Esophagus squamous epithelium (tissue), 5 donors: Measurements from ENCODE around the gene KRTAP10-10. TPM values are rescaled to one million over a fixed set of nuclear protein-coding genes. Genes with fewer than 3 reads are reported as not detected.

Source experiments
- DNase-seq: peaks from one replicate; lab custom pipeline; 2025; lab: John Stamatoyannopoulos, UW
- H3K27ac ChIP-seq, 4 donors: fragments of 200-600 bp; sonication (generic); one replicate each; pipeline ENCODE4 v1.5.1; 2016 to 2019; ENCODE audit warnings: mild to moderate bottlenecking in 1 of 4
- H3K27me3 ChIP-seq, 4 donors: fragments of 200-600 bp; sonication (generic); 1 replicate in 3 of 4; 2 replicates in 1 of 4; pipeline versions ENCODE4 v1.5.1 to v1.6.0; 2017 to 2021; ENCODE audit warnings: antibody characterized with exemption in 1 of 4
- H3K36me3 ChIP-seq, 3 donors: fragments of 200-600 bp; sonication (generic); one replicate each; pipeline ENCODE4 v1.5.1; 2016 to 2019
- H3K4me1 ChIP-seq, 3 donors: fragments of 200-600 bp; sonication (generic); one replicate each; pipeline ENCODE4 v1.5.1; 2017 to 2019
- H3K4me3 ChIP-seq, 4 donors: fragments of 200-600 bp; sonication (generic); 1 replicate in 3 of 4; 2 replicates in 1 of 4; pipeline ENCODE4 v1.5.1; 2016 to 2019; ENCODE audit warnings: mild to moderate bottlenecking in 2 of 4, moderate library complexity in 1 of 4
- H3K9me3 ChIP-seq, 3 donors: fragments of 200-600 bp; sonication (generic); one replicate each; pipeline ENCODE4 v1.5.1; 2016 to 2019
- POLR2A ChIP-seq, 4 donors: fragments of 450-650 bp; IDR thresholded peaks; one replicate each; pipeline ENCODE4 v1.6.1; 2017; ENCODE audit warnings: antibody characterized with exemption in 4 of 4, mild to moderate bottlenecking in 4 of 4, moderate library complexity in 3 of 4
- WGBS, 2 donors: methylation state at CpG; one replicate each; pipeline ENCODE4 v1.1.5; 2018; 5-methylcytosine and 5-hydroxymethylcytosine counted together
- intact Hi-C: fragments of 100-400 bp; cut with DNase I; formaldehyde crosslinking; loops from one replicate; pipeline ENCODE4 v1.15.0; 2022
- total RNA-seq, 4 donors: library from RNA; depleted of rRNA; stranded (reverse); fragments of >200 nt; gene quantifications; one replicate each; pipeline ENCODE4 v1.1.0, GENCODE V29; 2016
- TF ChIP-seq, protein P1 (sequence below), 6 experiments: fragments of 450-650 bp in 4 of 6; fragments of 200-600 bp in 2 of 6; sonication (generic) in 2 of 6; IDR thresholded peaks; one replicate each; pipeline ENCODE4 v1.5.1; 2016 to 2019; ENCODE audit warnings: antibody characterized with exemption in 6 of 6, mild to moderate bottlenecking in 4 of 6, moderate library complexity in 4 of 6
- donor health status: DM: yes; HTN: yes; CAD: no.

Gene KRTAP10-10
- total RNA-seq, 4 donors from 2014 or later: not detected

DNA sequence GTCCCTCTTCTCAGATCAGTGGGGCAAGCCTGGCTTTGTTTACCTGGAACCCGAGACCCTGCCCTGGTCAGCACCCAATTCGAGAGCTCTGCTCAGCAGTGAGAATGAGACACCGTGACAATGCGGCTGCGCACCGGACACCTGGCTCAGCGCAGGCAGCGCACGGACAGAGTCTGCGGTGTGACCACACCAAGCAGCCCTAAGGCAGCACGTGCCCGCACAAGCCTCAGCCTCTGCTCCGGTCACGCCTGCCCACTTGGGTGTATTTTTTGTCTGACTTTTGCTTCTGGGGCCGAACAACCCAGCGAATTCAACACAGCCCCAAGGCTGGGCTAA, 20.6 kb upstream of the KRTAP10-10 start:
- Histone ChIP-seq H3K4me3 (no peak overlapping the region), H3K27ac (no peak overlapping the region), H3K4me1 (no peaks in the 10 kb centered on the region), H3K27me3 (peaks cover 0 to 64% (median 0%) of the 10 kb centered on the region in 4 donors), H3K9me3 (peaks cover 0 to 10% (median 0%) of the 10 kb centered on the region in 3 donors), H3K36me3 (no peaks in the 10 kb centered on the region)
- 35 to 43% methylated on average over 4 to 15 of the region's 16 CpGs for WGBS, 2 donors
- intact Hi-C loops: no loop called here
- no peak for TF ChIP-seq POLR2A (IDR thresholded peaks at IDR 0.05)
- TF ChIP-seq, protein P1, sequence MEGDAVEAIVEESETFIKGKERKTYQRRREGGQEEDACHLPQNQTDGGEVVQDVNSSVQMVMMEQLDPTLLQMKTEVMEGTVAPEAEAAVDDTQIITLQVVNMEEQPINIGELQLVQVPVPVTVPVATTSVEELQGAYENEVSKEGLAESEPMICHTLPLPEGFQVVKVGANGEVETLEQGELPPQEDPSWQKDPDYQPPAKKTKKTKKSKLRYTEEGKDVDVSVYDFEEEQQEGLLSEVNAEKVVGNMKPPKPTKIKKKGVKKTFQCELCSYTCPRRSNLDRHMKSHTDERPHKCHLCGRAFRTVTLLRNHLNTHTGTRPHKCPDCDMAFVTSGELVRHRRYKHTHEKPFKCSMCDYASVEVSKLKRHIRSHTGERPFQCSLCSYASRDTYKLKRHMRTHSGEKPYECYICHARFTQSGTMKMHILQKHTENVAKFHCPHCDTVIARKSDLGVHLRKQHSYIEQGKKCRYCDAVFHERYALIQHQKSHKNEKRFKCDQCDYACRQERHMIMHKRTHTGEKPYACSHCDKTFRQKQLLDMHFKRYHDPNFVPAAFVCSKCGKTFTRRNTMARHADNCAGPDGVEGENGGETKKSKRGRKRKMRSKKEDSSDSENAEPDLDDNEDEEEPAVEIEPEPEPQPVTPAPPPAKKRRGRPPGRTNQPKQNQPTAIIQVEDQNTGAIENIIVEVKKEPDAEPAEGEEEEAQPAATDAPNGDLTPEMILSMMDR (IDR thresholded peaks at IDR 0.05): no peak
- no peak for DNase-seq

DNA sequence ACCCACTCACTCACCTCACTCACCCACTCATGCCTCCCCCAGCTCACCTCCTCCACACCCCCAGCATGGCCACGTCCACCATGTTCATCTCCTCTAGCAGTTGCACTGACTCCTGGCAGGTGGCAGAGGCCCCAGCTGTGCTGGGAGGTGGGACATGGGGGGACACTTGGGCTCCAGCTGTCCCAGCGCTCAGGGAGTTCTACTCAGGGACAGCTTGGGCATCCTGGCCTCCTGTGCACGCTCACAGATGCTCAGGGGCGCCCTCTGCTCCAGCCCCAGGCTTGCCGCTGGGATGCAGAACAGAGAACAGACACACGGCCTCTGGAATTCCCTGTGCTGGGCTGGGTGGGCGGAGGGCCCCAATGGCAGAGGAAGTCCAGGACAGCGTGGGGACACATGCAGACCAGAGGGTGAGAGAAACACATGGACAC, 20.1 kb upstream of the KRTAP10-10 start:
- TF ChIP-seq, protein P1 (IDR thresholded peaks at IDR 0.05): no peak
- TF ChIP-seq POLR2A (IDR thresholded peaks at IDR 0.05): no peak
- Histone ChIP-seq H3K27me3 (peaks cover 0 to 58% (median 0%) of the 10 kb centered on the region in 4 donors), H3K27ac (no peak overlapping the region), H3K9me3 (peaks cover 0 to 11% (median 0%) of the 10 kb centered on the region in 3 donors), H3K4me1 (no peaks in the 10 kb centered on the region), H3K36me3 (no peaks in the 10 kb centered on the region), H3K4me3 (no peak overlapping the region)
- intact Hi-C loops: no loop called here
- DNase-seq: no peak
- 46 to 80% methylated on average over 1 to 4 of the region's 8 CpGs for WGBS, 2 donors

DNA sequence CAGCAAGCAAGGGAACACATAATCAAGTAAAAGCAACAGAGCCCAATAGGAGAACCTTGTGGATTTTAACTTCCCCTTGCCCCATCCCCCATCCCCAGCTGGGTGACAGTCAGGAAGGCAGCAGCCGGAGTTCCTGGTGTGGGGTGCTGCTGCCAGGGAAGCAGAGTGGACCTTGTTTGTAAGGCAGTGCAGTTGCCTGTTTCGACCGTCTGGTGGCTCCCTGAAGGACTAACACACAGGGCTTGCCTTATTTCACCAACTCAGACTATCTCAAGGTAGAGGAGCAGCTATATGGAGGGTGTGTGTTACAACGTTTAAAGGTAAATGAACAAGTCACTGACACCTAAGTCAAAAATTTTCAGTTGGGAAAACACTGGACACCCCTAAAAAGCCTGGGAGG, 18.7 kb upstream of the KRTAP10-10 start:
- intact Hi-C loops: no loop called here
- H3K4me1 ChIP-seq: no peaks in the 10 kb centered on the region
- TF ChIP-seq, protein P1 (IDR thresholded peaks at IDR 0.05): no peak
- no peak for TF ChIP-seq POLR2A (IDR thresholded peaks at IDR 0.05)
- DNase-seq: no peak
- H3K9me3 ChIP-seq: peaks cover 0 to 25% (median 11%) of the 10 kb centered on the region in 3 donors
- H3K4me3 ChIP-seq: no peak overlapping the region
- peaks cover 0 to 44% (median 0%) of the 10 kb centered on the region in 4 donors for H3K27me3 ChIP-seq
- 38 to 59% methylated on average over 4 of the region's 4 CpGs for WGBS, 2 donors
- no peaks in the 10 kb centered on the region for H3K36me3 ChIP-seq
- H3K27ac ChIP-seq: no peak overlapping the region

DNA sequence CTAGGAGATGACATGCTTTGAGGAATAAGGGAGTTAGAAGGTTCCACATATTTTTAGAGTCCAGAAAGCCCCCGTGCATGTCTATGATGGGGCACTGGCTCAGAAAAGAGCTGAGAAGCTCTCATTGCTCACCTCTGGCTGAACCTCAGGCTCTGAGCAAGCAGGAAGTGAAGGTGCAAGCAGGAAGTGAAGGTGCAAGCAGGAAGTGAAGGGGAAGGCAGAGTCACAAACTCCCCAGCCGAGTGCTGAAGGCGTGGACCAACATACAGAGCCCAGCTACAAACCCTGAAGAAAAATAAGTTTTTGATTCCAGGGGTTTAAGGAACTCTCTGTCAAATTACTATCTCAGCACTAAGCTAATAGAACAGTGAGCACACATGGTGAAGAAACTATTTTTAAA, 18.2 kb upstream of the KRTAP10-10 start:
- Histone ChIP-seq H3K9me3 (peaks cover 0 to 29% (median 11%) of the 10 kb centered on the region in 3 donors), H3K36me3 (no peaks in the 10 kb centered on the region), H3K4me3 (no peak overlapping the region), H3K4me1 (no peaks in the 10 kb centered on the region), H3K27me3 (peaks cover 0 to 40% (median 0%) of the 10 kb centered on the region in 4 donors), H3K27ac (no peak overlapping the region)
- intact Hi-C loops: no loop called here
- no peak for DNase-seq
- TF ChIP-seq POLR2A (IDR thresholded peaks at IDR 0.05): no peak
- TF ChIP-seq, protein P1 (IDR thresholded peaks at IDR 0.05): no peak
- WGBS, 2 donors: 47 to 55% methylated on average over 2 to 3 of the region's 3 CpGs

DNA sequence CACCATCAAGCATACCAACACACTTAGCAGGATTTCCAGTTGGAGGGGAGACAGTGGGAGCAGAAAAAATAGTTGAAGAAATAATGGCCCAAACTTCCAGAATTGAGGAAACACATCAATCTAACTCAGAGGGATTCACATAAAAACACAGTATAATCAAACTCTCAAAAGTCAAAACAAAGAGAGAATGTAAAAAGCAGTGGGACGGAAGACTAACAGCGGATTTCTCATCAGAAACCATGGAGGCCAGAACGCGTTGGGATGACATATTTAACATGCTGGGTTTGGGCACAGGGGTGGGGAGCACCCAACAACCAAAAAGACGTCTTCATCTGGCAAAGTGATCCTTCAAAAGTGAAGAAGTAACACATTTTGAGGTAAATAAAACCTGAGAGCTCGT, 17.3 kb upstream of the KRTAP10-10 start:
- 84 to 86% methylated on average over 6 of the region's 6 CpGs for WGBS, 2 donors
- TF ChIP-seq POLR2A (IDR thresholded peaks at IDR 0.05): no peak
- TF ChIP-seq, protein P1 (IDR thresholded peaks at IDR 0.05): no peak
- Histone ChIP-seq H3K4me3 (no peak overlapping the region), H3K9me3 (peaks cover 0 to 38% (median 11%) of the 10 kb centered on the region in 3 donors), H3K27ac (no peak overlapping the region), H3K4me1 (no peaks in the 10 kb centered on the region), H3K36me3 (no peaks in the 10 kb centered on the region), H3K27me3 (peaks cover 0 to 30% (median 0%) of the 10 kb centered on the region in 4 donors)
- no peak for DNase-seq
- intact Hi-C loops: no loop called here
